Embryonic facial prominence (tissue), 1 donor: ENCODE data around the gene JUNB.
A peak's percentile ranks its signal among the peaks of the same experiment; 100 is the strongest.

Experiments
- DNase-seq: peaks from one replicate; pipeline ENCODE4 v3.0.0-alpha.2; 2016; ENCODE audit errors: extremely low spot score

JUNB gene

GRCh38 chr19:12791345-12792050 is at the start of gene JUNB:
Gene JUNB (plus strand): TSS chr19:12791486. CDS start chr19:12791772, 286 bp downstream.
- DNase-seq: peak; percentile 89

DNA sequence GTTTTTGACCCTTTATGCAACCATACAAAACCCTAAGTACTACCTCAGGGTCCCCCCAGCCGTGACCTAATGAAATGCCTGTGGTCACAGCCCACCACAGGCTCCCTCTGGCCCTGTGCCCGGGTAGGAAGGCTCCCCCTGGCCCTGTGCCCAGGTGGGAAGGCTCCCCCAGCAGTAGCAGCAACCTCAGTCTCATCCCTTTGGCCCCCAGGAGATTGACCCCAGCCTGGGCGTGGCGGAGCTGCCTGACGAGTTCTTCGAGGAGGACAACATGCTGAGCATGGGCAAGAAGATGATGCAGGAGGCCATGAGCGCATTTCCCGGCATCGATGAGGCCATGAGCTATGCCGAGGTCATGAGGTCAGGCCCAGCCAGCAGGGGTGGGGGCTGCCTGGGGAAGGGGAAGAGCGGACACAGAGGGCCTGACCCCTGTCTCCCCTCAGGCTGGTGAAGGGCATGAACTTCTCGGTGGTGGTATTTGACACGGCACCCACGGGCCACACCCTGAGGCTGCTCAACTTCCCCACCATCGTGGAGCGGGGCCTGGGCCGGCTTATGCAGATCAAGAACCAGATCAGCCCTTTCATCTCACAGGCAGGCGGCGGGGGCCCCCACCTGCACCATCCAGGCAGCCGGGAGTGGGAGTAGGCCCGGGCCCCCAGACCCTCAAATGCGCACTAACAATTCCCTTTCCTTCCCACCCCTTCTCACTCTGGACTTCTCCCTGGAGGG is 46.0 kb upstream of the JUNB start:
- DNase-seq: no peak

GRCh38 chr19:12748489-12748888 is 42.8 kb upstream of the JUNB start:
- DNase-seq: no peak

DNA sequence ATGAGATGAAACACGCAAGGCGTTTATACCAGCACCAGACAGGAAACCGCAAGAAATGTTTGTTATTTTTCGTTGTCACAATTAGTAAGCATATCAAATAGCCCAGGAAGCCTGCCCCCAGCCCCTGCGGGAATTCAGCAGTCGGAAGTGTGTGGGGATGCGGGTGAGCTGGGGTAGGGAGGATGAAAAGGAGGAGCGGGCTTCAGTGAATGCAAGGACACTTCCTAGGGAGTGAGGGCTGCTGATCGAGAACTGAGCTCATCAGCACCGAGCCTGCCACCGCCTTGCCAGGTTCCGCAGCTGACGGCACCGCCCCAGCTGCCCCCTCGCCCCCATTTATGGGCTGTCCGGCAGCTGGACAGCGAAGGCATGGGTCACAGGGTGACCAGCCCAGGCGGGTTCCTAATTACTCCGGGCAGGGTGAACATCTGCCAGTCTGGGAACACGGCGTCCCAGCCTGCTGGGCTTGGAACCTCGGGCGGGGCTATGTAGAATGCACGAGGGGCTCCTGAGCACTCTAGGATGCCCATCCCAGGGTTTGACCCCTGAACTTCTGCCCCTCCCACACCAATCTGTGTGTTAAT is 41.3 kb upstream of the JUNB start:
- no peak for DNase-seq

DNA sequence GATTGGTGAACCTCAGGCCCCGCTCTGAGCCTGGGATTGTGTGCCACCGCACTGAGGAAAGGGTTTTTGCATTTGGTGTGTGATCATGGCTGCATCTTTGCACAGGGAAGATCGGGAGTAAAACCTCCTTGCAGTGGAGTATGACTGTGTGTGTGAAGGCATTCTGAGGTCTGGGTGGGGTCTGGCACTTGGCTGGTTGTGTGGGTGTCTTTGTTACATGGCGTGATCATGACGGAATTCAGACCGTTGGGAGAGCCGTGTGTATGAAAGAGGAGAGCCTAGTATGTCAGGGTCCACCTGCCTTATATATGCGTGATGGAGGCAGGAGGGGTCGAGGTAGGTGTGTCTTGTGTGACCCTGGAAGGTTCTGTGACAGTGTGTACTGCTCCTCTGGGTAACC is 40.4 kb upstream of the JUNB start:
- no peak for DNase-seq

GRCh38 chr19:12751635-12752034 is 39.7 kb upstream of the JUNB start, which contains the start of gene BEST2:
Gene BEST2 (plus strand): TSS chr19:12751791. CDS start chr19:12752593, 802 bp downstream.
- no peak for DNase-seq

DNA sequence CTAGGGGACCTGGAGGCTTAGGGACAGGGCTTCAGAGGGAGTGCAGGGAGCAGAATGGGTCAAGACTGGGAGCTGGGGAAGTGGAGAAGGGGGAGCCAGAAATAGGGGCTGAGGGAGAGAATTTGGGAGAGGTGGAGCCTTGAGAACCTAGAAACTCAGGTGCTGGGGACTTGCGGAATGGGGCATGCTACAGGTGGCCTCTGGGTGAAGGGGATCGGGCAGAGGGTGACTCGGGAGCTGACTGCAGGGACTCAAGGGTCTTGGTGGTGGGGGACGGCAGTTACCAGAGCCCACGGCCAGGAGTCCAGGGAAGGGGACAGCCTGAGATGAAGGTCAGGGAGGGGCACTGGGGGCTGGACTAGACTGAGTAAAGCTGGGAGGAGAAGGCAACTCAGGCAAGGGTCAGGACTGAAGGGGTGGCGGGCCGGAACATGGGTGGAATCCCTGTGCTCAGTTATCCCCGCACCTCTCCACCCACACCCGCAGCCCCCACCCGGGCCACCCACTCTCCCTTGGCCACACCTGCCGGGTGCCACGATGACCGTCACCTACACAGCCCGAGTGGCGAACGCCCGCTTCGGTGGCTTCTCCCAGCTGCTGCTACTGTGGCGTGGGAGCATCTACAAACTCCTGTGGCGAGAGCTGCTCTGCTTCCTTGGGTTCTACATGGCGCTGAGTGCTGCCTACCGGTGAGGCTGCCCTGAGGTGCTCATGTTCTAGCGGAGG is 39.1 kb upstream of the JUNB start:
- DNase-seq: no peak

DNA sequence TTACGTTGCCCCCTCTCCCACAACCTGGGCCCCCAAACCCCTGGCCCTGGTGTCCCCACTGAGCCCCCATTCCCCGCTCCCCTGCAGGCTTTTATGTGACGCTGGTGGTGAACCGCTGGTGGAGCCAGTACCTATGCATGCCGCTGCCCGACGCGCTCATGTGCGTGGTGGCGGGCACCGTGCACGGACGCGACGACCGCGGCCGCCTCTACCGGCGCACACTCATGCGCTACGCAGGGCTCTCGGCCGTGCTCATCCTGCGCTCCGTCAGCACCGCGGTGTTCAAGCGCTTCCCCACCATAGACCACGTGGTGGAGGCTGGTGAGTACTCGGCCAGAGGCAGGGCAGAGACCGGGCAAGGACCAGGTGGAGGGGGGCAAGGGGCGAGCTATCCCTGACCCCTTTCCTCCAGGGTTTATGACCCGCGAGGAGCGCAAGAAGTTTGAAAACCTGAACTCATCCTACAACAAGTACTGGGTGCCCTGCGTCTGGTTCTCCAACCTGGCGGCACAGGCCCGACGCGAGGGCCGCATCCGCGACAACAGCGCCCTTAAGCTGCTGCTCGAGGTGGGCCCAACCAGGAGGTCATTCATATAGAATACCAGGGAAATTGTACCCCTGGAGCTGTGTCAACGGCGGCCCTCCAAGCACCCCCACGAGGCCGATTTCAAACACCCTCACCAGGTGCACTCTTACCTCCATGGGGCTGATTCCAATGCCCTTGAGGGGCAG is 36.7 kb upstream of the JUNB start:
- DNase-seq: no peak

GRCh38 chr19:12756150-12756883 is 35.0 kb upstream of the JUNB start:
- DNase-seq: no peak

GRCh38 chr19:12757544-12758274 is 33.6 kb upstream of the JUNB start:
- DNase-seq: no peak

GRCh38 chr19:12759686-12760085 is 31.6 kb upstream of the JUNB start:
- no peak for DNase-seq

GRCh38 chr19:12763100-12763499 is 28.2 kb upstream of the JUNB start:
- no peak for DNase-seq

DNA sequence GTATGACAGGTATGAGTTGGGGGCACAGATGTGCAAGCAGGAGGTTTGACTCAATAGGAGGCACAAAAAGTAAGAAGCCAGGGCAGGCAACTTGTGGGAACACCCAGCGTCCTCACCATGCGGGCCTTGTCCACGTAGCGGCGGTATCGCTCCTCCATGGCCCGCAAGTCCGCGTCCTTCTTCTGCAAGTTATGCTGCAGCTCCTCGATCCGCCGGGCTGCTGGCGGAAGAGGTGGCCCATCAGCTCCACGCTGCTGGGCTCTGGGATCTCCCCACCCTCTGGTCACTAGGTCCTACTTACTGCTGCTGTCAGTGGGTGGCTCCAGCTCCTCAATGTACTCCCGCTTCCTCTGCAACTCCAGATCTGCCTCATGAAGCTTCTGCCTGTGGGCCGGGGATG is 26.6 kb upstream of the JUNB start:
- DNase-seq: no peak

DNA sequence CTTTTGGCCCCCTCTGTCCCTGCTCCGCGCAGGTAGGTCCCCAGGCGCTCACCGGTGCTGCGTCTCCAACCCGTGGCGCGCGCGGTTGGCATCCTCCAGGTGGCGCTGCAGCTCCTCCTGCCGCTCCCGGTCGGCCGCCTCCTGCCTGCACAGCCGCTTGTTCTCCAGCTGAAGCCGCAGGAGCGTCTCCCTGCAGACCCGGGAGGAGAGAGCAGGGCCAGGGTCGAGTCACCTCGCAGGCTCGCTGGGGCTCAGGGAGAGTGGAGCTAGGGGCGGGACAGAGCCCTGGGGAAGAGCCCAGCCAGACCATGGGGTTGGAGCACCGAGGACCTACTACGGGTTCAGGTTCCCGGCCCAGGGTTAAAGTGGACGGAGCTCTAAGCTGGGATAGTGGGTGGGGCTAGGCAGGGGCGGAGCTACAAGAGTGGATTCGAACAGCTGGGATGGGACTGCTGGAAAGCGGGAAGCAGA is 25.2 kb upstream of the JUNB start:
- peak; percentile 76 for DNase-seq

GRCh38 chr19:12767150-12767549 is 24.1 kb upstream of the JUNB start:
- DNase-seq: no peak

DNA sequence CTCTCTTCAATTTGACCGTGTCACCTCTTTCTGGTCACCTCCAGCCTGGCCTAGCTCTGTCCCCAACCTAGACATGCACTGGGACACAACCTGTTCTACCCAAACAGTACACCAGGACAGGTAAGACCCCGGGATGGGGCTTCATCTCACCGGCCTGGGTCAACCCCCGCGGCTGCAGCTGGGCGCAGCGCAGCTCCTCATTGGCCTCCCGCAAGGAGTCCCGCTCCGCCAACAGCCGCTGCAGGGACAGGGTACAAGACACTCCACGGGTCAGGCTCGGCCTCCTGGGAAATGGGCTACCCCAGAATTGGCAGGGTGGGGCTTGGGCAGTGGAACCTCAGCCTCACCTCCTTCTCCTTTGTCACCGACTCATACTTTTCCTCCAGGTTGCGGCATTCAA is 23.6 kb upstream of the JUNB start:
- DNase-seq: no peak

- no peak for DNase-seq
Observed at GRCh38 chr19:12769689-12770088, 21.6 kb upstream of the JUNB start.

- DNase-seq: no peak
Observed at GRCh38 chr19:12770922-12771321, 20.4 kb upstream of the JUNB start.

DNA sequence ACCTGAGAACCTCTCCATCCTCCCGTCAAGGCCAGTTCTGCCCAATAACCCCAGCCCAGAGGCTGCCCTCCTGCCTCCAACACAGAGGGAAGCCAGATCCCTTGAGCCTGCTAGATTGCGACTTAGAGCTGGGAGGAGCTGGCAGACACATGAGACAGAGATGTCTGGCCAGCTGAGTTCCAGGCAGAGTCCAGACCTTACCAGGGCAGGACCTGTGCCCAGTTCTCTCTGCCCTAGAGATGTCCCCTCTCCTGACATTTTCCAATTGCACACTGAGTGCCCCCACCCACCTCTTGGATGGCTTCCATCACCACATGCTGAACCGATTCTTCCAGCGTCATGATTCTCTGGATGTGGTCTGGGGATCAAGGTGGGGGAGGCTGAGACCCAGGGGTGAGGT is 19.0 kb upstream of the JUNB start:
- no peak for DNase-seq

GRCh38 chr19:12773571-12773970 is 17.7 kb upstream of the JUNB start:
- no peak for DNase-seq
